Stomach (tissue), 4 donors: ENCODE measurements around the gene DNAI7.

Experiments
- EP300 ChIP-seq: sonication (generic); formaldehyde crosslinking; IDR thresholded peaks from one replicate; pipeline ENCODE4 v1.6.1; 2017; ENCODE audit warnings: antibody characterized with exemption
- POLR2A ChIP-seq, 4 donors: fragments of 450-650 bp; IDR thresholded peaks; one replicate each; pipeline ENCODE4 v1.6.1; 2016; ENCODE audit warnings: antibody characterized with exemption in 4 of 4, control low read depth in 2 of 4, mild to moderate bottlenecking in 1 of 4, moderate library complexity in 1 of 4
- POLR2AphosphoS5 ChIP-seq, 3 donors: sonication (generic); formaldehyde crosslinking; IDR thresholded peaks; one replicate each; pipeline ENCODE4 v1.6.1; 2016; ENCODE audit warnings: antibody characterized with exemption in 3 of 3
- TF ChIP-seq, protein P1 (sequence below), 7 experiments: fragments of 450-650 bp in 4 of 7; fragments of 200-600 bp in 3 of 7; sonication (generic) in 3 of 7; IDR thresholded peaks; one replicate each; pipeline ENCODE4 v1.5.1; 2016 to 2019; ENCODE audit warnings: antibody characterized with exemption in 7 of 7, control low read depth in 2 of 7, mild to moderate bottlenecking in 1 of 7

DNA sequence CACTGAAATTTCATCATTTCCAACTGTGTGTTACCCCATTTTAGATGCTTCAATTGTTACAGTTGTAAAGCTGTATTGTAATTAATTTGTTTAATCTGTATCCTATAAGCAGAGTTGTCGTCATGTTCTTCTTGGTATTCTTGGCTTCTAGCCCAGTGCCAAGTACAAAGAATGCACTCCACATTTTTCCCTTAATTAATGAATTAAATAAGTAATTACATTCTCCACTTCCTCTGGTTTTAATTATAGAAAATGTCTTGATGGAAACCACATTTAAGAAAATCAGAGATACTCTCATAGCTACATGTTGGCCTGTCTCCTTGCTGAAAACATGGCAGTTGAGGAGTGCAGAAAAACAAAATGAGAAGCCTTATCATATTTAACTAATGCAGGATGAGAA is 746 bp downstream of the DNAI7 start:
- TF ChIP-seq, protein P1, sequence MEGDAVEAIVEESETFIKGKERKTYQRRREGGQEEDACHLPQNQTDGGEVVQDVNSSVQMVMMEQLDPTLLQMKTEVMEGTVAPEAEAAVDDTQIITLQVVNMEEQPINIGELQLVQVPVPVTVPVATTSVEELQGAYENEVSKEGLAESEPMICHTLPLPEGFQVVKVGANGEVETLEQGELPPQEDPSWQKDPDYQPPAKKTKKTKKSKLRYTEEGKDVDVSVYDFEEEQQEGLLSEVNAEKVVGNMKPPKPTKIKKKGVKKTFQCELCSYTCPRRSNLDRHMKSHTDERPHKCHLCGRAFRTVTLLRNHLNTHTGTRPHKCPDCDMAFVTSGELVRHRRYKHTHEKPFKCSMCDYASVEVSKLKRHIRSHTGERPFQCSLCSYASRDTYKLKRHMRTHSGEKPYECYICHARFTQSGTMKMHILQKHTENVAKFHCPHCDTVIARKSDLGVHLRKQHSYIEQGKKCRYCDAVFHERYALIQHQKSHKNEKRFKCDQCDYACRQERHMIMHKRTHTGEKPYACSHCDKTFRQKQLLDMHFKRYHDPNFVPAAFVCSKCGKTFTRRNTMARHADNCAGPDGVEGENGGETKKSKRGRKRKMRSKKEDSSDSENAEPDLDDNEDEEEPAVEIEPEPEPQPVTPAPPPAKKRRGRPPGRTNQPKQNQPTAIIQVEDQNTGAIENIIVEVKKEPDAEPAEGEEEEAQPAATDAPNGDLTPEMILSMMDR (IDR thresholded peaks at IDR 0.05) = no peak
- TF ChIP-seq POLR2AphosphoS5 (IDR thresholded peaks at IDR 0.05) (no peak), EP300 (no peak), POLR2A (IDR thresholded peaks at IDR 0.05) (no peak)
